Lung microvascular endothelial cell (primary cell): ENCODE data around the gene MAP1LC3B. TPM values are rescaled to one million over a fixed set of nuclear protein-coding genes. Genes with fewer than 3 reads are reported as not detected.

Source experiments
- DNase-seq, 2 donors: peaks; one replicate each; pipeline versions ENCODE4 v3.0.0 to v3.0.0-alpha.2; 2010; ENCODE audit warnings: low read depth in 2 of 2
- total RNA-seq: library from RNA; depleted of rRNA; stranded (reverse); fragments of >200 nt; gene quantifications from 2 replicates; pipeline ENCODE4 v1.2.1, GENCODE V29; 2014

Gene MAP1LC3B
- total RNA-seq, result 16.6 and 21.6 TPM in 2 replicates

- peak; percentile 98 to 99 for DNase-seq
Observed at GRCh38 chr16:87391950-87392820, at the start of gene MAP1LC3B. Gene MAP1LC3B, plus strand, starts transcription at chr16:87392336. Its CDS starts 92 bp downstream, at chr16:87392428.

DNA sequence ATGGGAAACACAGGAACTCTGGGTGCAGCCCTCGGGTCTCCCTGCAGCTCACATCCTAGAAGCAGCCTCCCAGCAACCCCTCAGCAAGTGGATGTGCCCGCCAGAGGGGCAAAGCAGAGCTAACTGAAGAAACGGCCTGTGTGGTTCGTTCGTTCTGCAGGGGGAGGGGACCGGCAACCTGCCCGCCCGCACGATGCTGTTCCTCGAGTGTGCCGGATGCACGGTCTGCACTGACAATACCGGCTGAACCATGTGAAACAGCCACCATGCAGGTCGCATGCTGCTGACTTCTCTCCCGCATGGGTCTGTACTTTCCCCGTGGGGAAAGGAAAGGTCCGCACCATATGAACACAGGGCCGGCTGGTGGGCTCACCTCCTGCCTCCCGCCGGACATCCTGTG lies 49.6 kb upstream of the MAP1LC3B start:
- DNase-seq, result no peak

DNA sequence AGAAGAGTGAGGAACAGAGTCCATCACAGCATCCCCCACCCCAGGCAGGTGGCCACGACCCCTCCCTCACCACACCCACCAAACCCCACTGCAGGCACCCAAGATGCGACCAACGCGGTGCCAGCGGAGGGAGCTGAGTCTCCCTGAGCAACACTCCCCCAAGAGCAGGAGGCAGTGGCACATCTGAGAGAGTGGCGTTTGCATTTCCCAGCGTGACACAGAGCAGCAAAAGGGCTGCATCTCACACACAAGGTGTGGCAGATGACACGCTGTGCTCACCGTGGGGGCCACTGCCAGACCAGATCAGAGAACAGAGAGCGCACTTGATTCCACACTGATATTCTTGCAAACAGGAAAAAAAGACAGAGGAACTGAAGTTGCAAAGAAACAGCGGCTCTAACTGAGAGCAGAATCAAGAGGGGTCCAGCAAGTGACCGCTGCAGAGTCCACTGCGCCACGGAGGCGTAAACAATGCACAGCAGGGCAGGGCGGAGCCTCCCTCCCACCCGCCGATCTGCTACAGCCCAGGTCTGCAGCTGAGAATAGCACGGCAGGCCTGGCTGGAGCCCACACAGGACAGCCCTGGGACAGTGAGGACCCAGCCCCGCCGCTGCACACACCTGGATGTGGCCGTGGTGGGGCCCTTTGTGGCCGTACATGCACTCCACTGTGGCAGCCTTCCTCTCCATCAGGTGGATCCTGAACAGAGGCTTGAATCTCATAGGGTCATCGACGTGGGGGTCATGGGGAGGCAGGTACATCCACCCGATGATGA lies 49.0 kb upstream of the MAP1LC3B start:
- no peak for DNase-seq

GRCh38 chr16:87343753-87344050 lies 48.4 kb upstream of the MAP1LC3B start:
- no peak for DNase-seq

DNA sequence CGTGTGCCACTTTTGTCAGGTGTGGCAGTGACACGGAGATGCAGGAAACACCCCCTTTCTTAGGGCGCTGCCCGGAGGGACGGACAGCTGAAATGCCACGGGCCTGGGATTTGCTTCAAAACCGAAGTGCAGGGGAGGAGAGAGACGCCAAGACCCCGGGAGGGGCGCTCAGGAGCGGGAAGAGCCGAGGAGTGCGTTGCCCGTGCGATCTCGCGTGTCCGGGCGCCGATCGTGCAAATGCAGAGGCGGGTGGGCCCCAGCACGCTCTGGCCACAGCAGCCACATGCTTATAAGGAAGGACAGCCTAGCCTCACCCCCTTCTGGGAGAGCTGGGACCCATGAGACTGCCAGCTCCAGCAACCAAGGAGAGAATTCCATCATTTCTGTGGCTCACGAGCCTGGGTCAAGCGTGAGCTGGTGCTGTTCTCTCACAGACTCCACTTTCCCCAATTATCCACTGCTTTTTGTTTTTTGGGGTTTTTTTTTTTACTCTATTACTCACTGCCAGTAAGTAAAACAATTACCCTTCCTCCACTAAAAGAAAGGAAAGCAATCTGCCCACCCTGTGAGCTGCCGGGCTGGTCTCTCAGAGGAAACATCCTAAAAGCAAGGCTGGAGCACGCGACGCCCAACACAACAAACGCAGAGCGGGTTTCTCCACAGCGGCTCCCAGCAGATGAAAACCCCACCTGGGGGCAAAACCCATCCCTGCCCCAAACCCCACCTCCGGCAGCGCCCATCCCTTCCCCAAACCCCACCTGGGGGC lies 47.8 kb upstream of the MAP1LC3B start:
- peak in 1 of 2 donors; percentile 15 for DNase-seq

GRCh38 chr16:87344931-87345631 lies 47.1 kb upstream of the MAP1LC3B start:
- peak; percentile 9 to 32 for DNase-seq

- no peak for DNase-seq
Observed at GRCh38 chr16:87345726-87346424, 46.3 kb upstream of the MAP1LC3B start.

DNA sequence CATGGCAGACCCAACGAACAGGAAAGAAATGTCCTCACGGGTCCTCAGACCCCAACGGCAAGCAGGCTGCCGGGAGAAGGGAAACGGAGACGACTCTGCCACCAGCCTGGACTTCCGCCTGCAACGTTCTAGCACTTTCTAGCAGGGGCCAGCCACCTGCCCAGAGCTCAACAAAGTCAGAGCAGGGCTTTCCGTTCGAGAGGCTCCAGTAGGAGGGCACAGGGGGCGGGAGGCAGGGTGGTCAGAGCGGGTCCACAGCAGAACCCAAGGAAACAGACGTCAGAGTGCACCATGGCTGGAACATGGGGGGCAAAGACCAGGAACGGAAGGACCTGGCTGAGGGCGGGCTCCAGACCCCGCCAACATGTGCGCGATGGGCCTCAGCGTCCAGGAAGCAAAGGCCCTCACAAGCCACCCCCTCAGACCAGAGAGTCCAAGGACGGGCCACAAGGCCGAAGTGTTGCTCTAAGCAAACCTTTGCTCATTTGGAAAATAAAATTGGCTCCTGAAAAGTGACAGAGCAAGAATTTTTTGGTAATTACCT lies 45.5 kb upstream of the MAP1LC3B start:
- no peak for DNase-seq

DNA sequence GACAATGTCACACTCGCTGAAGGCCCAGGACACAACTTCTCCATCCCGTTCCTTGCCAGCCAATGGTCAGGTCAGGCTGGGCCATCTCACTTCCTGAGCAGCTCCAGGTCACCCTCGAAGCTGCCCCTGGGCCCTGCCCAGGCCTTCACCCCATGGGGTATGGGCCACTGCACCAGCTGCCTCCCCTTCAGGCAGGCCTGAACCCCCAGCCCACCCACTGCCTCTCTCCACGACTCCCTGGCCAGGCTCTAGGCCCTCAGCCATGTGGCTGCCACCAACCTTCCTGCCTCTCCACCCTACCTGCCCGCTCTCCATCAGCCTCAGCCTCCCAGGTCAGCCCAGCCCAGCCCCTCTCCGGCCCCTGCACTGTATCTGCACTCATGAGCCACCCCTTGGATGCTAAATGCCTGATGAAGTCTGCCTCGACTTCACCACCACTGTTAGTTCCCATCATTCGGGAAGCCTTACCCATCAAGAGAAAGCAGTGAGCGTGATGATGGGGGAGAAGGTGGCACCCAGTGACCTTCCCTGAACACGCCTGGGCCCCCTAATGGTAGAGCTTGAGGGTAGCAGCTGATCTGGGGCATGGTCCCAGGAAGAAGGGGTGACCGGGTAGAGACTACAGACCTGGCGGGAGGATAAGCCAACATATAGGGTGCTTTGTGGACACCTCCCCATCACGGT lies 44.1 kb upstream of the MAP1LC3B start:
- no peak for DNase-seq

DNA sequence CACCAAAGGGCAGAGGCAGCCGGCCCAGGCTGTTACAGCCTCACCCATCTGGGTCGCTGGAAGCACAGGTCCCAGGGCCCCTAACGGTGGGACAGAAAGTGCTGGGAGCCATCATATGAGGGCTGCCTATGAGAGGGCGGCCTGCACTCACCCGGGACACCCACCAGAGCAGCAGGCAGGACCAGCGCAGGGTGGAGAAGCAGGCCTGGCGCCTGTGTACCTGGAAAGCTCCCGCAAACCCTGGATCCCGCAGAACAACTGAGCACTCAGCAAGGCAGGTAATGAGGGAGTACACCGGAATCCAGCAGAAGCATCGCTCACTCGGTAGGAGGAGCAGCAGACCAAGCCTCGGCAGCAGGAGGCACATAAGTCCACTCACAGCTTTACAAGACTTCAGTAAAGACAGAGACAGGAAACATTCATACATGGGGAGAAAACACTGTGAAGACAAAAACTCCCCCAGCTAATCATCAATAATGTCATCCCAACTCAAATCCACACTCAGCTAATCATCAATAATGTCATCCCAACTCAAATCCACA lies 43.4 kb upstream of the MAP1LC3B start:
- DNase-seq, result no peak

DNA sequence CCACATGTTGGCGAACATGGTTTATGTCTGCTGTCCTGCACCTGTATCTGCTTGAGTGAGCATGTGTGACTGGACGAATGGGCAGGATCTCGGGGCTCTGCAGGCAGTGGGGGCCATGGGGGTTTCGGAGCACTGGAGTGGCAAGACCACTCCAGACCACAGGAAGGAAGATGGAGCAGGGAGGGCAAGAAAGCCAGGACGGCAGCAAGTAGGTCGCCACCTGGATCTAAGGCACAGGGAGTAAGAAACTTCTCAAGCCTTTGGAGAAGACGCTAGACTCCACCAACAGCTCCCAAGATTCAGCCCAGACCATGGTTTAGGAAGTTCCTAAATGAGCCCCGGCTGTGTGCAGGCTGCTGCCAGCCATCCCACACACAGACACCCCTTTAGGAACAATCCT lies 42.1 kb upstream of the MAP1LC3B start:
- no peak for DNase-seq

DNA sequence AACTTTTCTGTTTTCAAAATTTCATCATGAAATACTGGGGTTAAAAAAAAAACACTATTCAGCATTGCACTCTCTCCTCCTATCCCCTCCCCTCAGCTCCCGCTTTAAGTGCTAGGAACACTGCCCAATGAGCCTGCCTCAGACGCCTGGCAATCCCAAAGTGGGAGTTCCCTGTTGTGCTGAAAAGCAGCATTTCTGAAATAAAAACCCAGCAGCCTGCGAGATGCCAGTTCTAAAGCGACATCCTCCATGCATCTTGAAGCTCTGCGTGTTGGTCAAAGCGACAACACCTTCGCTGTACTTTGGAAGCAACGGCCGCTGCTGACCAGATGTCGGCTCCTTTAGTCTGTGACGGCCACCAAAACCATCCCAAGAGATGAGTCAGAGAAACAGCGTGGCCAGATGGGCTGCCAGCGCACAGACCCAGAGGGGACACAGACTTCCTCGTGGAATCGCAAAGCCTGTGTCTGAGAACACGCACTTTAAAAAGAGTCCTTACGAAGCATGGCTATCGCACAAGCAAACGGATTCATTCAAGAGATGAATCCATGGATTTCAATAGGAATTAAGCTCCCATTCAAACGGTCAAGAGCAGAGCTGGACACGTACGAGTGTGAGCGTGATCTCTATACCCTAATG lies 41.3 kb upstream of the MAP1LC3B start:
- DNase-seq, result no peak

DNA sequence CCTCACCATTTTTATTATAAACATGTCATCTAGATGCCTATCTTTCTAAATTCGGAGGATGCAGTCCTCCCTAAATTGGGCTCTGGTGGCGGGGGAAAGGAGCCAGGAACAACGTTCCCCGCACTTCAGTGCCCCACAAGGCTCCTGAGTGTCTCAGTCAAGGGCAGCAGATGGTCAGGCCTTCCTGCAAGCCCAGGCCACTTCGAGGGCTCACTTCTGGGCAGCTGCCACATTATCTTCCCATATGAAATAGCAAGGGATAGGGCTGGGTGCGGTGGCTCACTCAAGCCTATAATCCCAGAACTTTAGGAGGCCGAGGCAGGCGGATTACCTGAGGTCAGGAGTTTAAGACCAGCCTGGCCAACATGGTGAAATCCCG lies 40.8 kb upstream of the MAP1LC3B start:
- DNase-seq, result no peak

DNA sequence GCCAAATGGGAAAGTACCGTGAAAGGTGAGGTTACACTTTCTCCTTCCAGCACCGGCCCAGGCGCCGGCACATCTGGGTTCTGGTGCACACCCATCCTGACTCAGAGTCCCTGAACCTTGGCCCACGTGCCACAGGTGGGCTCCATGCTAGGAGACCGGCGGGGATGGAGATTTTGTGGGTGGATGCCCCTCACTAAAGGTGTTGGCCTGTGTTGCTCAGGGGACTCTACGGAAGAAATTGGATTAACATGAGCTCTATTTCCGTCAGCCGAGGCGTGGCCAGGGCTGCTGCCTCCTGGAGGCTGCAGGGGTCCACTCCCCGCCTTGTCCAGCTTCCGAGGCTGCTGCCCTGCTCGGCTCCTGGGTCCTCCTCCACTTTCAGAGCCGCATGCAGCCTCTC lies 39.3 kb upstream of the MAP1LC3B start:
- DNase-seq, result no peak

- DNase-seq, result no peak
Observed at GRCh38 chr16:87353613-87354012, 38.5 kb upstream of the MAP1LC3B start.

DNA sequence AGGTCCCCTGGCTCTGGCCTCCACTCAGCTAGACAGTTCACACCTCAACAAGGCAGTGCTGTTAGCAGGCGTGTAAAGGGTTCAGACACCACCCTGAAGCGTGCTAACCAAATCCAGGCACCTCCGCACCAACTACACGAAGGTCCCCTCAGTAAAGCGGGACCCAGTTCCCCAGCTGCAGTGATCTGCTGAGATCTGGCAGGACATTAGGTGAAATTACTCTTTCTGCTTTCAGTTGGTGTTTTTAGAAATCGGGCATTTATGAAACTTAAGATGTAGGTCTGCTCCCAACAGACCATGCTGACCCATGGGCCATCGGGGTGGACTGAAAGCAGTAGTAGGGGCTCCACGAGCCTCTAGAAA lies 35.7 kb upstream of the MAP1LC3B start:
- no peak for DNase-seq

- no peak for DNase-seq
Observed at GRCh38 chr16:87358250-87358649, 33.9 kb upstream of the MAP1LC3B start.

- no peak for DNase-seq
Observed at GRCh38 chr16:87358696-87359095, 33.4 kb upstream of the MAP1LC3B start.

GRCh38 chr16:87359121-87359520 lies 33.0 kb upstream of the MAP1LC3B start:
- no peak for DNase-seq
